ENCODE results near the gene CDH23.

DNA sequence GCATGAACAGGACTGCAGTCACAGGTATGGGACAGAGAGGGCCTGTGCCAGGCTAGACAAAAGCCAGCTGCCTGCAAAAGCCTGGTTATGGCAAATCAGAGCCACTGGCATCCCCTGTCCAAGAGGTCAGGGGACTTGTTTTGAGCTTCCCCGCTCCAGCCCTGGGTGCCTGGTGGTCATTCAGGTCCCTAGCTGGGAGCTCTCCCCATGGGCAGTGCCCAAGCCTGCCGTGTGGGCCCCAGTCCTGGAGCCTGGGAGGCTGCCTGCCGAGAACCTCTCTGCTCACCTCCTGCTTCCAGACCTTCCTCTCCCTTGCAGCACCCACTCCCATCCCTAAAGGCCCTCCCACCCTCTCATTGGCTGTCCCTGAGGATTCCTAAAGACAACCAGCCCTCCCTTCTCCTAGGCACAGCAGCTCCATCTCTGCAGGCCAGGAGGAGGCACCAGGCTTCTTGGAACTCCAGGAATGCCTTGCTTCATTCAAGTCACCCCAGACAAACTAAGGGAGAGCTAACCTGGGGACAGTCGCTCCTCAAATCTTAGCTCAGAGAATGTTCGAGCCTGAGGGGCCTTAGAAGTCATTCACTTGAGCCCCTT is 172.3 kb downstream of the CDH23 start:
- no peak for TF ChIP-seq SUZ12 (IDR thresholded peaks at IDR 0.05)
- TF ChIP-seq SP1 (IDR thresholded peaks at IDR 0.05) = no peak
- TF ChIP-seq FOXK2 (IDR thresholded peaks at IDR 0.05) = no peak

Measured in HEK293T (cell line).